ENCODE results near the gene MMRN2.

DNA sequence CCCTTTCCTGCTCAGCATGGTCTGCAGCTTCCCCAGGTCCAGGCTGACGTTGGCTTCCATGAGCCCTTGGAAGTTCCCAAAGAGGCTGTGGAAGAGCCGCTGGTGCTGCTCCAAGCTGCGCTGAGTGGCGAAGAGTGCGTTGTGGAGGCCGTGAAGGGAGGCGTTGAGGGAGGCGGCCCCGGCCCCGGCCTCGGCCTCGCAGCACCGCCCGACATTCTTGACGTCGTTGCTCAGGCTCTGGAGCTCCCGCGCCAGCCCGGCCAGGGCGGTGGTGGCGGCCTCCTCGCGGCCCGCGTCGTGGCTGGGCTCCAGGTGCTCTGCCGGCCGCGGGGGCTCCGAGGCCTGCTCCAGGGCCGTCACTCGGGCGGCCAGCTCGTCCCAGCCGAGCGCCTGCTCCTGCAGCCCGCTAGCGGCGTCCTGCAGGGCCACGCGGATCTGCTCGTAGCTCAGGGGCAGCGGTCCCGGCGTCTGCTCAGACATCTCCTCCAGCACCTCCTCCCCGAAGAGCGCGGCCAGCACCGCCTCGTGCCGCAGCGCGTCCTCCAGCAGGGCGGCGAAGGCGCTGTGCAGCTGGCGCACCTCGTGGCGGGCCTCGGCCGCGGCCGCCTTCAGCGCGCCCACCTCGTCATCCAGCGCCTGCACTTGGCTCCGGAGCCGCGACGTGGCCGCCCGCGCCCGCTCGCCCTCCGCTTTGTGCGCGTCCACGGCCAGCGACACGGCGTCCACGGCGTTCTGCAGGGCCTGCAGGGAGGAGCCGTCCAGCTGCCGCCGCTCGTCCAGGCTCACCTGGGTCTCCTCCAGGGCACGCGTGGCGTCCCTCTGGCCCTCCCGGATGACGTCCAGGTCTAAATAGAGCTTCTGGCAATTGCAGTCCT is 14.7 kb downstream of the MMRN2 start:
- TF ChIP-seq, protein P1, sequence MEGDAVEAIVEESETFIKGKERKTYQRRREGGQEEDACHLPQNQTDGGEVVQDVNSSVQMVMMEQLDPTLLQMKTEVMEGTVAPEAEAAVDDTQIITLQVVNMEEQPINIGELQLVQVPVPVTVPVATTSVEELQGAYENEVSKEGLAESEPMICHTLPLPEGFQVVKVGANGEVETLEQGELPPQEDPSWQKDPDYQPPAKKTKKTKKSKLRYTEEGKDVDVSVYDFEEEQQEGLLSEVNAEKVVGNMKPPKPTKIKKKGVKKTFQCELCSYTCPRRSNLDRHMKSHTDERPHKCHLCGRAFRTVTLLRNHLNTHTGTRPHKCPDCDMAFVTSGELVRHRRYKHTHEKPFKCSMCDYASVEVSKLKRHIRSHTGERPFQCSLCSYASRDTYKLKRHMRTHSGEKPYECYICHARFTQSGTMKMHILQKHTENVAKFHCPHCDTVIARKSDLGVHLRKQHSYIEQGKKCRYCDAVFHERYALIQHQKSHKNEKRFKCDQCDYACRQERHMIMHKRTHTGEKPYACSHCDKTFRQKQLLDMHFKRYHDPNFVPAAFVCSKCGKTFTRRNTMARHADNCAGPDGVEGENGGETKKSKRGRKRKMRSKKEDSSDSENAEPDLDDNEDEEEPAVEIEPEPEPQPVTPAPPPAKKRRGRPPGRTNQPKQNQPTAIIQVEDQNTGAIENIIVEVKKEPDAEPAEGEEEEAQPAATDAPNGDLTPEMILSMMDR (conservative IDR thresholded peaks at IDR 0.05 in 1 of 2, IDR thresholded peaks at IDR 0.05 in 1 of 2; ENCODE audit: extremely low read depth in 1 of 2, insufficient read depth in 1 of 2, low read depth in 1 of 2, low read length in 2 of 2) = no peak
- no peak for TF ChIP-seq EZH2 (IDR thresholded peaks at IDR 0.05; ENCODE audit: borderline replicate concordance, low read length)
